ENCODE results near the gene PRICKLE2.
A peak's percentile ranks its signal among the peaks of the same experiment; 100 is the strongest.
"Not testable (repeated sequence)": the region's sequence is repeated elsewhere in the genome, so short reads cannot be mapped to it uniquely, and the experiment has no call there.

PRICKLE2 gene

DNA sequence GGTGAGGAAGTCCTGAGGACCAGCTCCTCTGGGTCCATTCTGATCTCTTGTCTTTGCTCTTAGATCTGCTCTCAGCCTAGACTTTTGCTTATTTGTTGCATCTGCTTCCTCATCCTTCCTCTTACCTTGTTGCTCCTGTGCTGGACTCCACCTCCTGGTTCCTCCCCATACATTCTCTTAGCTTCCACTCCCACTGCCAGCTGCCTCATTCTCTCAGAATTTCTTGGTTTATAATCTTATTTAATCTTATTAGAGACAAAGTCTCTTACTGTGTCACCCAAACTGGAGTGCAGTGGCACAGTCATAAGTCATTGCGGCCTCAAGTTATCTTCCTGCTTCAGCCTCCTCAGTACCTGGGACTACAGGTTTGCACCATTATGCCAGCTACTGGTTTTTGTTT is 133.8 kb downstream of the PRICKLE2 start:
- TF ChIP-seq, protein P1, sequence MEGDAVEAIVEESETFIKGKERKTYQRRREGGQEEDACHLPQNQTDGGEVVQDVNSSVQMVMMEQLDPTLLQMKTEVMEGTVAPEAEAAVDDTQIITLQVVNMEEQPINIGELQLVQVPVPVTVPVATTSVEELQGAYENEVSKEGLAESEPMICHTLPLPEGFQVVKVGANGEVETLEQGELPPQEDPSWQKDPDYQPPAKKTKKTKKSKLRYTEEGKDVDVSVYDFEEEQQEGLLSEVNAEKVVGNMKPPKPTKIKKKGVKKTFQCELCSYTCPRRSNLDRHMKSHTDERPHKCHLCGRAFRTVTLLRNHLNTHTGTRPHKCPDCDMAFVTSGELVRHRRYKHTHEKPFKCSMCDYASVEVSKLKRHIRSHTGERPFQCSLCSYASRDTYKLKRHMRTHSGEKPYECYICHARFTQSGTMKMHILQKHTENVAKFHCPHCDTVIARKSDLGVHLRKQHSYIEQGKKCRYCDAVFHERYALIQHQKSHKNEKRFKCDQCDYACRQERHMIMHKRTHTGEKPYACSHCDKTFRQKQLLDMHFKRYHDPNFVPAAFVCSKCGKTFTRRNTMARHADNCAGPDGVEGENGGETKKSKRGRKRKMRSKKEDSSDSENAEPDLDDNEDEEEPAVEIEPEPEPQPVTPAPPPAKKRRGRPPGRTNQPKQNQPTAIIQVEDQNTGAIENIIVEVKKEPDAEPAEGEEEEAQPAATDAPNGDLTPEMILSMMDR (IDR thresholded peaks at IDR 0.05) = no peak
- no peaks in the 10 kb centered on the region for H3K9me3 ChIP-seq
- no peaks in the 10 kb centered on the region for H3K36me3 ChIP-seq
- H3K4me3 ChIP-seq (ENCODE audit: low read depth in 1 of 2, low read length in 1 of 2) = no peak overlapping the region
- H3K27me3 ChIP-seq = no peaks in the 10 kb centered on the region
- H3K27ac ChIP-seq = no peak overlapping the region
- peaks cover 0 to 7% of the 10 kb centered on the region in 2 experiments for H3K4me1 ChIP-seq (ENCODE audit: control insufficient read depth in 1 of 2, insufficient read depth in 1 of 2, low read depth in 1 of 2, low read length in 1 of 2)

DNA sequence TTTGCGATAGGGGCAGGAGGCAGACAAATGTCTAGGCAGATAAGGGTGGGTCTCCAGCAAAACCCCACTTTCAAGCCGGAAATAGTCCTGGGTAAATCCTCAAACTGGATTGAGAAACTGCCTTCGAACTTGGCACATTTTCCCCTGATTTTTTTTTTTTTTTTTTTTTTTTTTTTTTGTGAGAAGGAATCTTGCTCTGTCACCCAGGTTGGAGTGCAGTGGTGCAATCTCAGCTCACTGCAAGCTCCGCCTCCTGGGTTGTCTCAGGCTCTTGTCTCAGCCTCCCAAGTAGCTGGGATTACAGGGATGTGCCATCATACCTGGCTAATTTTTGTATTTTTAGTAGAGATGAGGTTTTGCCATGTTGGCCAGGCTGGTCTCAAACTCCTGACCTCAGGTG is 135.9 kb downstream of the PRICKLE2 start:
- H3K4me1 ChIP-seq (ENCODE audit: control insufficient read depth in 1 of 2, insufficient read depth in 1 of 2, low read depth in 1 of 2, low read length in 1 of 2); H3K9me3 ChIP-seq; H3K4me3 ChIP-seq (ENCODE audit: low read depth in 1 of 2, low read length in 1 of 2); H3K36me3 ChIP-seq; H3K27me3 ChIP-seq; H3K27ac ChIP-seq: not testable (repeated sequence)

GRCh38 chr3:64088408-64089205 is 136.7 kb downstream of the PRICKLE2 start:
- H3K36me3 ChIP-seq = no peaks in the 10 kb centered on the region
- H3K27me3 ChIP-seq = no peaks in the 10 kb centered on the region
- TF ChIP-seq, protein P1 (IDR thresholded peaks at IDR 0.05) = no peak
- H3K9me3 ChIP-seq = no peaks in the 10 kb centered on the region
- no peak overlapping the region for H3K4me3 ChIP-seq (ENCODE audit: low read depth in 1 of 2, low read length in 1 of 2)
- peaks cover 6 to 12% of the 10 kb centered on the region in 2 experiments for H3K4me1 ChIP-seq (ENCODE audit: control insufficient read depth in 1 of 2, insufficient read depth in 1 of 2, low read depth in 1 of 2, low read length in 1 of 2)
- H3K27ac ChIP-seq = no peak overlapping the region

DNA sequence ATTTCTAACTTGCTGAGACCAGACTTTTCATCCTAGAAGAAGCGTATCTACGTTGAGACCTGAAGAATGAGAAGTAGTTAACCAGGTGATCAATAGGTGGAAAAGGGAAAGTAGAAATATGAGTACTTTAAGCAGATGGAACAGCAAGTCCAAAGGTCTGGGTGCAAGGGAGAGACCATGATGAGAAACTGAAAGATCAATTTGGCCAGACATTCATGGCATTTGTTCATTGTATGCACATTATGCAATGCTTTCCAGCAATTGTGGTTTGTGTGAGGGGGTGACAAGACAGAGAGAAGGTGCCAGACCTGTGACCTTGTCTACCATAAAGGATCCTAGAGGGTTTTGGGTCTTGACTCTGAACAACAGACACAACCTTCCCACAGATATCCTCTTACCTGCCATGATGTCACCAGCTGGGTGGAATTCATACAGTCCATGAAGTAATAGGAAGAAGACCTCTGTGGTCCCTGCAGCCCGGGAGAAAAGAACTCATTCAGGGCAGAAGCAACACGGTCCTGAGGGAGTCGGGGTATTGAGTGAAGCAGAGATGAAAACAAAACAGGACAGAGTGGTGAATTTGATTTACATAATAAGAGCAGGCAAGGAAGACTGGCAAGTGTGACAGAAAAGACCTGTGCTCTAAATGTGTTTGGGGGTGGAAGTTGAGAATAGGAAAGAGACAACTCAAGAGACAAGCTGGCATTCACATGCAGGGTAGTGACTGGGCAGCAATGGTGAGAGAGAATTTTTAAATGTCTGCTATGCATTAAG is 138.6 kb downstream of the PRICKLE2 start:
- H3K27ac ChIP-seq = no peak overlapping the region
- TF ChIP-seq, protein P1 (IDR thresholded peaks at IDR 0.05) = no peak
- H3K36me3 ChIP-seq = no peaks in the 10 kb centered on the region
- no peaks in the 10 kb centered on the region for H3K27me3 ChIP-seq
- H3K9me3 ChIP-seq = no peaks in the 10 kb centered on the region
- no peak overlapping the region for H3K4me3 ChIP-seq (ENCODE audit: low read depth in 1 of 2, low read length in 1 of 2)
- peaks cover 20 to 28% of the 10 kb centered on the region in 2 experiments for H3K4me1 ChIP-seq (ENCODE audit: control insufficient read depth in 1 of 2, insufficient read depth in 1 of 2, low read depth in 1 of 2, low read length in 1 of 2)

GRCh38 chr3:64084640-64085039 is 140.6 kb downstream of the PRICKLE2 start:
- H3K4me3 ChIP-seq (ENCODE audit: low read depth in 1 of 2, low read length in 1 of 2) = no peak overlapping the region
- no peaks in the 10 kb centered on the region for H3K9me3 ChIP-seq
- no peaks in the 10 kb centered on the region for H3K36me3 ChIP-seq
- peak overlapping the region; percentile 89 for H3K27ac ChIP-seq
- TF ChIP-seq, protein P1 (IDR thresholded peaks at IDR 0.05) = no peak
- peaks cover 20 to 28% of the 10 kb centered on the region in 2 experiments for H3K4me1 ChIP-seq (ENCODE audit: control insufficient read depth in 1 of 2, insufficient read depth in 1 of 2, low read depth in 1 of 2, low read length in 1 of 2)
- no peaks in the 10 kb centered on the region for H3K27me3 ChIP-seq

- Histone ChIP-seq H3K4me1 (ENCODE audit: control insufficient read depth in 1 of 2, insufficient read depth in 1 of 2, low read depth in 1 of 2, low read length in 1 of 2) (peaks cover 20 to 28% of the 10 kb centered on the region in 2 experiments), H3K9me3 (no peaks in the 10 kb centered on the region), H3K4me3 (ENCODE audit: low read depth in 1 of 2, low read length in 1 of 2) (peak overlapping the region; percentile 8 to 27), H3K27ac (peak overlapping the region; percentile 89), H3K36me3 (no peaks in the 10 kb centered on the region), H3K27me3 (no peaks in the 10 kb centered on the region)
- TF ChIP-seq, protein P1 (IDR thresholded peaks at IDR 0.05) = no peak
Measured at GRCh38 chr3:64083575-64083974, 141.7 kb downstream of the PRICKLE2 start.

All from neutrophil (primary cell).